Stomach (tissue), 9 donors: Measurements from ENCODE around the gene LGALS3BP. TPM values are rescaled to one million over a fixed set of nuclear protein-coding genes. Genes with fewer than 3 reads are reported as not detected.

Experiments
- DNase-seq, 2 donors: peaks; one replicate each; pipeline versions ENCODE4 v3.0.0 to v3.0.0-alpha.2; 2013 to 2019
- H3K27ac ChIP-seq, 5 donors: fragments of 200-600 bp in 4 of 5; sonication (generic) in 4 of 5; one replicate each; pipeline ENCODE4 v1.5.1; 2013 to 2019; ENCODE audit warnings: mild to moderate bottlenecking in 1 of 5, moderate library complexity in 1 of 5
- H3K27me3 ChIP-seq, 3 donors: fragments of 200-600 bp; sonication (generic); one replicate each; pipeline ENCODE4 v1.5.1; 2017 to 2019; ENCODE audit warnings: mixed run types in 1 of 3
- H3K36me3 ChIP-seq, 4 donors: fragments of 200-600 bp; sonication (generic); 1 replicate in 3 of 4; 2 replicates in 1 of 4; pipeline ENCODE4 v1.5.1; 2016 to 2019
- H3K4me1 ChIP-seq, 4 donors: fragments of 200-600 bp; sonication (generic); one replicate each; pipeline ENCODE4 v1.5.1; 2016 to 2019
- H3K4me3 ChIP-seq, 4 donors: fragments of 200-600 bp; sonication (generic) in 3 of 4; one replicate each; pipeline ENCODE4 v1.5.1; 2016 to 2019; ENCODE audit warnings: mild to moderate bottlenecking in 1 of 4
- H3K9me3 ChIP-seq, 4 donors: fragments of 200-600 bp; sonication (generic); one replicate each; pipeline ENCODE4 v1.5.1; 2016 to 2019
- EP300 ChIP-seq: sonication (generic); formaldehyde crosslinking; IDR thresholded peaks from one replicate; pipeline ENCODE4 v1.6.1; 2017; ENCODE audit warnings: antibody characterized with exemption
- POLR2A ChIP-seq, 4 donors: fragments of 450-650 bp; IDR thresholded peaks; one replicate each; pipeline ENCODE4 v1.6.1; 2016; ENCODE audit warnings: antibody characterized with exemption in 4 of 4, control low read depth in 2 of 4, mild to moderate bottlenecking in 1 of 4, moderate library complexity in 1 of 4
- POLR2AphosphoS5 ChIP-seq, 3 donors: sonication (generic); formaldehyde crosslinking; IDR thresholded peaks; one replicate each; pipeline ENCODE4 v1.6.1; 2016; ENCODE audit warnings: antibody characterized with exemption in 3 of 3
- WGBS, 5 donors: extraction: QIAGEN DNeasy Blood & Tissue Kit in 3 of 5; methylation state at CpG; one replicate each; pipeline versions ENCODE4 v1.1.5 to v1.1.7; 2013 to 2018; 5-methylcytosine and 5-hydroxymethylcytosine counted together
- intact Hi-C: fragments of 100-400 bp; cut with DNase I; formaldehyde crosslinking; loops from one replicate; pipeline ENCODE4 v1.15.1; 2023; ENCODE audit warnings: low total_unique reads
- polyA plus RNA-seq, 3 donors: library from polyadenylated mRNA; stranded (reverse); fragments of 200-250 nt; gene quantifications; one replicate each; pipeline ENCODE4 v1.2.3, GENCODE V29; 2013
- total RNA-seq, 5 donors: library from RNA; depleted of rRNA; stranded (reverse); fragments of >200 nt; gene quantifications; one replicate each; pipeline versions ENCODE4 v1.1.0 to v1.2.3, GENCODE V29; 2014 to 2016
- TF ChIP-seq, protein P1 (sequence below), 7 experiments: fragments of 450-650 bp in 4 of 7; fragments of 200-600 bp in 3 of 7; sonication (generic) in 3 of 7; IDR thresholded peaks; one replicate each; pipeline ENCODE4 v1.5.1; 2016 to 2019; ENCODE audit warnings: antibody characterized with exemption in 7 of 7, control low read depth in 2 of 7, mild to moderate bottlenecking in 1 of 7
- donor health status: healthy with polysubstance abuse.
- donor health status: Bipolar disorder and iron deficiency.
- donor health status: healthy.

LGALS3BP gene
- total and polyA plus RNA-seq, 8 donors: 63.4 to 625 (median 192) TPM

DNA sequence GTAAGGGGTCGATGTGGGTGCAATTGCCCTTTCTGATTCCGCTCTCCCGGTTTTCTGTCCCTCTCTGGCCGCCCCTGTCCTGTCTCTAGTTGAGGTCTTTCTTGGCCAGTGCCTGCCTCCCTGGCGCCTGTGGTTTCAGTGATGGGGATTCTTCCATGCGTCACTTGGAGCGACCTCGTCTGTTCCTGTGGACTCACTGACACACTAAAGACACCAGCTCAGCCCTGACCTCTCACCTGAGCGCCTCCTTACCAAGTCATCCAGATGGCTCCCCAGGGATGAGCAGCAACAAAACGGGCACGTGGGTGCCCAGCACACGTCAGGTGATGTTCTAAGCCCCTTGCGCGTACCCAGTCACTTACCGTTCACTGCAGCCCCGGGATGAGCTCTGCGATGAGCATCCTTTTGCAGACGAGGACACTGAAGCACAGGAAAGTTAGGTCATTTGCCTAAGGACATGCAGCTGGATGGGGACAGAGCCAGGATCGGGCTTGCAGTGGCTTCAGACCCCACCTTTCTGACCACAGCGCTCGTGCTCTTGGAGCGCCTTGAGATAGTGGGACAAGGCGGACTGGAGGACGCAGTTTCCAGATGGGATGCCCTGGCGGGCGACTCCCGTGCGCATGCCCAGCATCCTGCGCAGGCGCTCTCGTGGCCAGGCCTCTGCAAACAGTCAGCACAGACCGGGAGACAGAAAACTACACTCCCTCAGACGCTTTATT lies 11.5 kb upstream of the LGALS3BP start:
- 89 to 91% (median 91%) methylated on average over 31 to 33 of the region's 33 CpGs for WGBS, 5 donors
- H3K4me3 ChIP-seq: no peak overlapping the region
- no peaks in the 10 kb centered on the region for H3K27me3 ChIP-seq
- H3K36me3 ChIP-seq: peaks cover 40 to 67% (median 65%) of the 10 kb centered on the region in 4 donors
- no peak overlapping the region for H3K27ac ChIP-seq
- no peak for TF ChIP-seq POLR2AphosphoS5 (IDR thresholded peaks at IDR 0.05)
- TF ChIP-seq POLR2A (IDR thresholded peaks at IDR 0.05): no peak
- TF ChIP-seq, protein P1, sequence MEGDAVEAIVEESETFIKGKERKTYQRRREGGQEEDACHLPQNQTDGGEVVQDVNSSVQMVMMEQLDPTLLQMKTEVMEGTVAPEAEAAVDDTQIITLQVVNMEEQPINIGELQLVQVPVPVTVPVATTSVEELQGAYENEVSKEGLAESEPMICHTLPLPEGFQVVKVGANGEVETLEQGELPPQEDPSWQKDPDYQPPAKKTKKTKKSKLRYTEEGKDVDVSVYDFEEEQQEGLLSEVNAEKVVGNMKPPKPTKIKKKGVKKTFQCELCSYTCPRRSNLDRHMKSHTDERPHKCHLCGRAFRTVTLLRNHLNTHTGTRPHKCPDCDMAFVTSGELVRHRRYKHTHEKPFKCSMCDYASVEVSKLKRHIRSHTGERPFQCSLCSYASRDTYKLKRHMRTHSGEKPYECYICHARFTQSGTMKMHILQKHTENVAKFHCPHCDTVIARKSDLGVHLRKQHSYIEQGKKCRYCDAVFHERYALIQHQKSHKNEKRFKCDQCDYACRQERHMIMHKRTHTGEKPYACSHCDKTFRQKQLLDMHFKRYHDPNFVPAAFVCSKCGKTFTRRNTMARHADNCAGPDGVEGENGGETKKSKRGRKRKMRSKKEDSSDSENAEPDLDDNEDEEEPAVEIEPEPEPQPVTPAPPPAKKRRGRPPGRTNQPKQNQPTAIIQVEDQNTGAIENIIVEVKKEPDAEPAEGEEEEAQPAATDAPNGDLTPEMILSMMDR (IDR thresholded peaks at IDR 0.05): no peak
- no peak for TF ChIP-seq EP300
- intact Hi-C loops: no loop called here
- no peaks in the 10 kb centered on the region for H3K9me3 ChIP-seq
- H3K4me1 ChIP-seq: peaks cover 48 to 67% (median 57%) of the 10 kb centered on the region in 4 donors
- DNase-seq: peak in 1 of 2 donors; percentile 20

- Histone ChIP-seq H3K27me3 (no peaks in the 10 kb centered on the region), H3K4me1 (peaks cover 45 to 70% (median 58%) of the 10 kb centered on the region in 4 donors), H3K9me3 (no peaks in the 10 kb centered on the region), H3K4me3 (no peak overlapping the region), H3K36me3 (peaks cover 40 to 60% (median 58%) of the 10 kb centered on the region in 4 donors), H3K27ac (no peak overlapping the region)
- 93 to 97% (median 95%) methylated on average over 29 of the region's 29 CpGs for WGBS, 5 donors
- intact Hi-C loops: no loop called here
- TF ChIP-seq, protein P1 (IDR thresholded peaks at IDR 0.05): no peak
- TF ChIP-seq EP300 (no peak), POLR2A (IDR thresholded peaks at IDR 0.05) (no peak), POLR2AphosphoS5 (IDR thresholded peaks at IDR 0.05) (no peak)
- no peak for DNase-seq
Observed at GRCh38 chr17:78990349-78991016, 10.8 kb upstream of the LGALS3BP start.

DNA sequence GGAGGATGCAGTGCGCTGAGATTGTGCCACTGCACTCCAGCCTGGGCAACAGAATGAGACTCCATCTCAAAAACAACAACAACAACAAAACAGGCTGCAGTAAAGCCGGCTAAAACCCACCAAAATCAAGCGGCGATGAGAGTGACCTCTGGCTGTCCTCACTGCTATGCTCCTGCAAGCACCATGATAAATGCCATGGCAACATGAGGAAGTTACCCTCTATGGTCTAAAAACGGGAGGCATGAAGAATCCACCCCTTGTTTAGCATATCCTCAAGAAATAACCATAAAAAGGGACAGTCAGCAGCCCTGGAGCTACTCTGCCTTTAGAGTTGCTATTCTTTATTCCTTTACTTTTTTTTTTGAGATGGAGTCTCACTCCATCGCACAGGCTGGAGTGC lies 8.4 kb upstream of the LGALS3BP start:
- WGBS, 5 donors: 41 to 60% (median 47%) methylated on average over 6 of the region's 6 CpGs
- Histone ChIP-seq H3K27ac (peak overlapping the region; percentile 64 to 91 (median 85)), H3K4me3 (no peak overlapping the region), H3K9me3 (no peaks in the 10 kb centered on the region), H3K4me1 (peaks cover 24 to 47% (median 38%) of the 10 kb centered on the region in 4 donors), H3K36me3 (peaks cover 30 to 37% (median 35%) of the 10 kb centered on the region in 4 donors), H3K27me3 (no peaks in the 10 kb centered on the region)
- no peak for DNase-seq
- intact Hi-C loops: no loop called here
- no peak for TF ChIP-seq POLR2AphosphoS5 (IDR thresholded peaks at IDR 0.05)
- TF ChIP-seq, protein P1 (IDR thresholded peaks at IDR 0.05): no peak
- no peak for TF ChIP-seq POLR2A (IDR thresholded peaks at IDR 0.05)
- TF ChIP-seq EP300: no peak

DNA sequence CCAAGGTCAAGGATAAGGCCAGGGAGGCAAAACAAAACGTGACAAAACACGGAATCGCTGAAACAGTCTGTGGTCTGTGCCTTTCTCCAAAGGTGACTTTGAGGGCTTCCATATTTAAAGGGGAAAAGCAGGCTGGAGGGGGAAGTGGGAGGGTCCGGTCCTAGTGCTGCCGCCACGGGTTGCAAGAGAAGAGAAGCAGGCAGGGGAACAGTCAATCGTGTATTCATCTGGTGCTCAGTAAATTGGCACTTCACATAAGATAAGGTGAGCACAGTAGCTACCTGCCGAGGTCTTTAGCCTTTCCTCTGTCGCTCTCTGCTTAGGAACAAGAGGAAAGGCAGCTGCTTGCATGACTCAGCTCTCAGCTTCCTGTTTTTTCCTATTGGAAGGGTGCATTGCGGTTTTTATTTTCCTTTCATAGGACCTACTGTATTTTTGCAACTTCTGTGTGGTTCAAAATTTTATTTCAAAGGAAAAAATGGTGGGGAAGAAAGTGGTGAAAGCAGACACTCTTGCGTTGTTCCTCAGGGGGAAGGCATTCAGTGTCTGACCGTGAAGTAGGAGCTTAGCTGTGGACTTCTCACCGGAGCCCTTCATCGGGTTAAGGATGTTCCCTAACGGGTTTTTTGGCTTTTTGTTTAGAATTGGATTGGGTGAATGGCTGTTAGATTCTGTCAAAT lies 7.1 kb upstream of the LGALS3BP start:
- intact Hi-C loops: no loop called here
- Histone ChIP-seq H3K27ac (peak overlapping the region; percentile 64 to 91 (median 85)), H3K9me3 (no peaks in the 10 kb centered on the region), H3K36me3 (peaks cover 19 to 24% (median 22%) of the 10 kb centered on the region in 4 donors), H3K4me1 (peaks cover 20 to 34% (median 30%) of the 10 kb centered on the region in 4 donors), H3K27me3 (no peaks in the 10 kb centered on the region), H3K4me3 (peak overlapping the region; percentile 26 to 37 (median 31))
- DNase-seq: peak; percentile 52 to 79
- TF ChIP-seq POLR2AphosphoS5 (IDR thresholded peaks at IDR 0.05) (peak; percentile 14 to 77 (median 46)), POLR2A (IDR thresholded peaks at IDR 0.05) (no peak)
- 2 to 5% (median 4%) methylated on average over 15 of the region's 15 CpGs for WGBS, 5 donors
